OCI-LY7 (cell line): ENCODE results near the gene APOL6. TPM values are rescaled to one million over a fixed set of nuclear protein-coding genes. Genes with fewer than 3 reads are reported as not detected.
"Not testable (repeated sequence)": the region's sequence is repeated elsewhere in the genome, so short reads cannot be mapped to it uniquely, and the experiment has no call there.

Experiments used
- BruUV-seq: library from RNA; stranded (reverse); fragments of 400-500 nt; replicated peaks from 2 replicates; lab custom pipeline; 2021; lab: Mats Ljungman, UMichigan
- CTCF ChIA-PET: fragments of 300-600 bp; sonication (Branson Sonifier 250); formaldehyde crosslinking; loops from one replicate; lab custom pipeline; 2022; ENCODE audit warnings: antibody characterized with exemption; ENCODE audit not compliant: unreplicated experiment; lab: Charles Lee
- POLR2A ChIA-PET: fragments of 300-600 bp; sonication (Branson Sonifier 250); formaldehyde crosslinking; loops from one replicate; lab custom pipeline; 2022; ENCODE audit warnings: antibody characterized with exemption; lab: Charles Lee
- DNase-seq: peaks from one replicate; pipeline ENCODE4 v3.0.0-alpha.2; 2015; ENCODE audit warnings: low spot score
- H2AFZ ChIP-seq: fragments of 200-600 bp; sonication (generic), shearing (Covaris generic); 2 replicates; pipeline ENCODE4 v1.6.1; 2014; ENCODE audit warnings: mild to moderate bottlenecking, antibody characterized with exemption, low read length, moderate library complexity
- H3K27ac ChIP-seq: fragments of 200-600 bp; sonication (generic); 2 replicates; pipeline ENCODE4 v1.5.1; 2014; ENCODE audit warnings: mixed run types, low read depth, mild to moderate bottlenecking, moderate library complexity, low read length, inconsistent platforms; ENCODE audit not compliant: poor library complexity, severe bottlenecking
- H3K36me3 ChIP-seq: fragments of 200-600 bp; sonication (generic); 2 replicates; pipeline ENCODE4 v1.6.1; 2014; ENCODE audit warnings: mild to moderate bottlenecking, antibody characterized with exemption, low read length, moderate library complexity, mixed read lengths; ENCODE audit not compliant: insufficient read depth
- H3K4me1 ChIP-seq: fragments of 200-600 bp; sonication (generic); 2 replicates; pipeline ENCODE4 v1.5.1; 2014; ENCODE audit warnings: mild to moderate bottlenecking, low read length; ENCODE audit not compliant: insufficient read depth, poor library complexity, severe bottlenecking
- H3K4me2 ChIP-seq: fragments of 200-600 bp; sonication (generic); 2 replicates; pipeline ENCODE4 v1.6.1; 2014; ENCODE audit warnings: mild to moderate bottlenecking, low read length
- H3K4me3 ChIP-seq: fragments of 200-600 bp; sonication (generic); 2 replicates; pipeline ENCODE4 v1.5.1; 2014; ENCODE audit warnings: mild to moderate bottlenecking, low read depth, low read length; ENCODE audit not compliant: poor library complexity, severe bottlenecking
- H3K79me2 ChIP-seq: fragments of 200-600 bp; sonication (generic); 2 replicates; pipeline ENCODE4 v1.6.1; 2016; ENCODE audit warnings: low read depth, mild to moderate bottlenecking, low read length, moderate library complexity, mixed read lengths; ENCODE audit not compliant: insufficient read depth
- H3K9me2 ChIP-seq: fragments of 200-600 bp; sonication (generic); 2 replicates; pipeline ENCODE4 v1.6.1; 2016; ENCODE audit warnings: mild to moderate bottlenecking, low read length, mixed read lengths; ENCODE audit not compliant: insufficient read depth
- H3K9me3 ChIP-seq: fragments of 200-600 bp; sonication (generic); 2 replicates; pipeline ENCODE4 v1.6.1; 2014; ENCODE audit warnings: mild to moderate bottlenecking, mixed run types, low read length, mixed read lengths
- H4K20me1 ChIP-seq: fragments of 200-600 bp; sonication (generic); 2 replicates; pipeline ENCODE4 v1.6.1; 2014; ENCODE audit warnings: mild to moderate bottlenecking, antibody characterized with exemption, low read length, moderate library complexity, mixed read lengths; ENCODE audit not compliant: insufficient read depth
- EZH2phosphoT487 ChIP-seq: fragments of 200-600 bp; sonication (generic); IDR thresholded peaks from 2 replicates; pipeline ENCODE4 v1.6.1; 2018; ENCODE audit warnings: low read depth, borderline replicate concordance, mild to moderate bottlenecking, mixed run types, antibody characterized with exemption, low read length, moderate library complexity, mixed read lengths
- intact Hi-C: fragments of 100-400 bp; cut with micrococcal nuclease; formaldehyde crosslinking; loops from one replicate; pipeline ENCODE4 v1.10.0; 2022; ENCODE audit not compliant: unreplicated experiment
- total RNA-seq, 2 experiments: library from RNA; depleted of rRNA in 1 of 2; stranded (reverse); fragments of >200 nt in 1 of 2; shearing (Covaris generic) in 1 of 2; gene quantifications; 2 replicates each; pipeline ENCODE4 v1.2.3, GENCODE V29; 2014 to 2022
- TF ChIP-seq, protein P1 (sequence below): fragments of 200-600 bp; sonication (generic); conservative IDR thresholded peaks from 2 replicates; pipeline ENCODE4 v1.5.1; 2014; ENCODE audit warnings: mild to moderate bottlenecking, antibody characterized with exemption, low read length, moderate library complexity, mixed read lengths

The APOL6 gene
- total RNA-seq, 2 experiments from 2014 or later: 22.0 to 27.8 TPM

DNA sequence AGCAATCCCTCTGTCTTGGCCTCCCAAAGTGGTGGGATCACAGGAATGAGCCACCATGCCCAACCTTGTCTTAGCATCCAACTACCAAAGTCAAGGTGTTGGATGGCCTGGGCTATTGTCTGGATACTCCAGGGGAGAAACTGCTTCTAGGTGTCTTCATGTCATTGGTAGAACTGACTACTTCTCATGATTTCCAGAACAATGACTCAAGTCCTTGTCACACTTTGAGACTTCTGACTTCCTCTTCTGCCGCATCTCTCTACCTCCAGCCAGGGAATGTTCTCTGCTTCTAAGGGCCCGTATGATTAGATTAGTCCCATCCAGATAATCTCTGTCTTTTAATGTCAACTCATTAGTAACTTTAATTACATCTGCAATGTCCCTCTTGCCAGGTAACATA, 30.6 kb downstream of the APOL6 start:
- TF ChIP-seq, protein P1, sequence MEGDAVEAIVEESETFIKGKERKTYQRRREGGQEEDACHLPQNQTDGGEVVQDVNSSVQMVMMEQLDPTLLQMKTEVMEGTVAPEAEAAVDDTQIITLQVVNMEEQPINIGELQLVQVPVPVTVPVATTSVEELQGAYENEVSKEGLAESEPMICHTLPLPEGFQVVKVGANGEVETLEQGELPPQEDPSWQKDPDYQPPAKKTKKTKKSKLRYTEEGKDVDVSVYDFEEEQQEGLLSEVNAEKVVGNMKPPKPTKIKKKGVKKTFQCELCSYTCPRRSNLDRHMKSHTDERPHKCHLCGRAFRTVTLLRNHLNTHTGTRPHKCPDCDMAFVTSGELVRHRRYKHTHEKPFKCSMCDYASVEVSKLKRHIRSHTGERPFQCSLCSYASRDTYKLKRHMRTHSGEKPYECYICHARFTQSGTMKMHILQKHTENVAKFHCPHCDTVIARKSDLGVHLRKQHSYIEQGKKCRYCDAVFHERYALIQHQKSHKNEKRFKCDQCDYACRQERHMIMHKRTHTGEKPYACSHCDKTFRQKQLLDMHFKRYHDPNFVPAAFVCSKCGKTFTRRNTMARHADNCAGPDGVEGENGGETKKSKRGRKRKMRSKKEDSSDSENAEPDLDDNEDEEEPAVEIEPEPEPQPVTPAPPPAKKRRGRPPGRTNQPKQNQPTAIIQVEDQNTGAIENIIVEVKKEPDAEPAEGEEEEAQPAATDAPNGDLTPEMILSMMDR: no peak
- no peak for TF ChIP-seq EZH2phosphoT487
- Histone ChIP-seq H3K9me2 (no peaks in the 10 kb centered on the region), H3K4me3 (no peak overlapping the region), H3K4me1 (peaks cover 11% of the 10 kb centered on the region), H3K9me3 (peaks cover 39% of the 10 kb centered on the region; the same call in 1 of the 2 replicates), H3K4me2 (no peak overlapping the region), H2AFZ (no peak overlapping the region), H3K79me2 (no peaks in the 10 kb centered on the region), H4K20me1 (no peaks in the 10 kb centered on the region), H3K36me3 (peaks cover 2% of the 10 kb centered on the region; the same call in 1 of the 2 replicates), H3K27ac (no peak overlapping the region)
- ChIA-PET CTCF (no interaction called here), POLR2A (interaction anchor here (0.8 to 1.2 kb wide), 2 partner anchors 15 to 77 kb away, joined by 3 to 7 read pairs; no protein-coding TSS in a partner anchor)
- no peak for DNase-seq
- intact Hi-C loops: no loop called here
- no TSS peak for BruUV-seq

DNA sequence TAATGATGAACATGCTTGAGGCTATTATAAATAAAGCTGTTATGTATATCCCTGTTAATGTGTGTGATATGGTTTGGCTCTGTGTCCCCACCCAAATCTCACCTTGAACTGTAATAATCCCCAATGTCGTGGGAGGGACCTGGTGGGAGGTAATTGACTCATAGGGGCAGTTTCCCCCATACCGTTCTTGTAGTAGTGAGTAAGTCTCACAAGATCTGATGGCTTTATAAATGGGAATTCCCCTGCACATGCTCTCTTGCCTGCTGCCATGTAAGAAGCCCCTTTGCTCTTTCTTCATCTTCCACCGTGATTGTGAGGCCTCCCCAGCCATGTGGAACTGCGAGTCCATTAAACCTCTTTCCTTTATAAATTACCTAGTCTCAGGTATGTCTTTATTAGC, 31.2 kb downstream of the APOL6 start:
- H3K4me2 ChIP-seq, BruUV-seq, H2AFZ ChIP-seq, POLR2A ChIA-PET, H3K4me3 ChIP-seq, H3K36me3 ChIP-seq, intact Hi-C loops, CTCF ChIA-PET, H3K9me2 ChIP-seq, H3K79me2 ChIP-seq, H3K27ac ChIP-seq, H4K20me1 ChIP-seq, DNase-seq: not testable (repeated sequence)
- peaks cover 17% of the 10 kb centered on the region for H3K4me1 ChIP-seq
- H3K9me3 ChIP-seq: peaks cover 39% of the 10 kb centered on the region; the same call in 1 of the 2 replicates

DNA sequence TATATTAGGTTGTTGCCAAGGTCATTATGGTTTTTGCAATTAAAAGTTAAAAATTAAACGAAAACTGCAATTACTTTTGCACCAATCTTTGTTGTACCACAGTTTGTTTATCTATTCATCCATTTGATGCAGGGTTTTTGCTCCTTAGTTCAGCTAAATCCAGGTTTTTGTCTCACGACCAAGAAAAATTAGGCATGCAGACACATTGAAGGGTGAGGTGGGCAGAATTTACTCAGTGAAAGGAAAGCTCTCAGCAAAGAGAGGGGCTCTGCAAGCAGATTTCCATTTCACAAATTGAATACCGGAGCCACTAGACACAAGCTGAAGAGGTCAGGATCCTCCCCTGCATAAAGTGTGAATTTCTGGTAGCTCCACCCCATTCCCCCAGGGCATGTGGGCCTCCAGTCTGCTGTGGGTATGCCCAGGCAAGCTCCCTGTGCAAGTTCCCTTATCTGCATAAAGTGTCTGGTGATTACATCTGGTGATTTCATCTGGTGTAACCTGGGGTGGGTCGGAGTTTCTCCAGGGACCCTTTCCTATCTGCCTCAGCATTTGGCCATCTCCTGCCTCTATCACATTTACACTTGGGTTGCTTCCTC, 33.3 kb downstream of the APOL6 start:
- no TSS peak for BruUV-seq
- POLR2A ChIA-PET: no interaction called here

More for the DNA sequence above, 33.3 kb downstream of the APOL6 start:
- Histone ChIP-seq H3K4me1 (peaks cover 27% of the 10 kb centered on the region), H3K9me2 (no peaks in the 10 kb centered on the region), H2AFZ (no peak overlapping the region), H3K9me3 (peaks cover 34% of the 10 kb centered on the region; the same call in 1 of the 2 replicates), H3K79me2 (no peaks in the 10 kb centered on the region), H3K4me3 (no peak overlapping the region), H3K36me3 (no peaks in the 10 kb centered on the region; the same call in 1 of the 2 replicates), H3K27ac (no peak overlapping the region), H3K4me2 (no peak overlapping the region), H4K20me1 (no peaks in the 10 kb centered on the region)
- DNase-seq: peak; percentile 57
- intact Hi-C loops: no loop called here
- CTCF ChIA-PET: no interaction called here
- no peak for TF ChIP-seq EZH2phosphoT487
- TF ChIP-seq, protein P1: no peak
